HEK293 (cell line): ENCODE results near the gene ZC2HC1C.

Experiments used
- CTCF ChIA-PET: fragments of 350-600 bp; formaldehyde crosslinking; extraction: SDS; loops from one replicate; lab custom pipeline; 2021; ENCODE audit warnings: antibody characterized with exemption; lab: Yijun Ruan, JAX
- POLR2A ChIA-PET: fragments of 300-600 bp; formaldehyde crosslinking; extraction: SDS; loops from one replicate; lab custom pipeline; 2020; ENCODE audit warnings: antibody characterized with exemption, inconsistent platforms; lab: Yijun Ruan, JAX
- H3K27ac ChIP-seq: fragments of 200-500 bp; sonication (Bioruptor generic); 2 replicates; pipeline ENCODE4 v1.5.1; 2014; ENCODE audit warnings: low read depth, low read length, control low read depth, inconsistent platforms; ENCODE audit errors: extremely low read depth
- H3K36me3 ChIP-seq, 2 experiments: fragments of 200-500 bp in 1 of 2; sonication (Bioruptor generic) in 1 of 2; 1 replicate in 1 of 2; 2 replicates in 1 of 2; pipeline ENCODE4 v1.5.1; 2014 to 2017; ENCODE audit warnings: inconsistent platforms in 2 of 2, low read length in 2 of 2; ENCODE audit not compliant: control insufficient read depth in 2 of 2, insufficient read depth in 1 of 2
- H3K4me1 ChIP-seq: fragments of 200-500 bp; sonication (Bioruptor generic); 2 replicates; pipeline ENCODE4 v1.5.1; 2014; ENCODE audit warnings: mild to moderate bottlenecking, low read length, inconsistent platforms; ENCODE audit not compliant: control insufficient read depth, insufficient read depth
- H3K4me3 ChIP-seq: 2 replicates; pipeline ENCODE4 v1.5.1; 2011; ENCODE audit warnings: low read depth, mild to moderate bottlenecking, control low read depth, low read length, moderate library complexity
- H3K9me3 ChIP-seq: fragments of 200-500 bp; sonication (Bioruptor generic); 2 replicates; pipeline ENCODE4 v1.5.1; 2014; ENCODE audit warnings: low read depth, low read length, inconsistent platforms; ENCODE audit not compliant: control insufficient read depth, insufficient read depth
- BCL6B ChIP-seq: fragments of 450-650 bp; formaldehyde crosslinking; IDR thresholded peaks from 2 replicates; pipeline ENCODE4 v1.5.1; 2017; ENCODE audit warnings: missing biosample characterization, missing genetic modification characterization
- GLI2 ChIP-seq: fragments of 450-650 bp; formaldehyde crosslinking; IDR thresholded peaks from 2 replicates; pipeline ENCODE4; 2017; ENCODE audit warnings: missing biosample characterization, missing genetic modification characterization, low read depth, borderline replicate concordance
- GLI4 ChIP-seq: fragments of 450-650 bp; formaldehyde crosslinking; IDR thresholded peaks from 2 replicates; pipeline ENCODE4 v1.5.1; 2016; ENCODE audit warnings: missing biosample characterization, missing genetic modification characterization
- KLF16 ChIP-seq: fragments of 450-650 bp; formaldehyde crosslinking; IDR thresholded peaks from 2 replicates; pipeline ENCODE4 v1.5.1; 2017; ENCODE audit warnings: missing biosample characterization, missing genetic modification characterization
- KLF9 ChIP-seq: fragments of 450-650 bp; formaldehyde crosslinking; IDR thresholded peaks from 2 replicates; pipeline ENCODE4 v1.5.1; 2016; ENCODE audit warnings: missing biosample characterization, missing genetic modification characterization, low read depth
- OVOL3 ChIP-seq: fragments of 450-650 bp; formaldehyde crosslinking; IDR thresholded peaks from 2 replicates; pipeline ENCODE4 v1.5.1; 2016; ENCODE audit warnings: missing biosample characterization, missing genetic modification characterization
- PRDM10 ChIP-seq: fragments of 450-650 bp; formaldehyde crosslinking; IDR thresholded peaks from 2 replicates; pipeline ENCODE4 v1.5.1; 2016; ENCODE audit warnings: missing biosample characterization, missing genetic modification characterization
- REPIN1 ChIP-seq: fragments of 450-650 bp; formaldehyde crosslinking; IDR thresholded peaks from 2 replicates; pipeline ENCODE4 v1.5.1; 2017; ENCODE audit warnings: missing biosample characterization, missing genetic modification characterization, low read depth
- SCRT2 ChIP-seq: fragments of 450-650 bp; formaldehyde crosslinking; IDR thresholded peaks from 2 replicates; pipeline ENCODE4 v1.5.1; 2016; ENCODE audit warnings: missing biosample characterization, missing genetic modification characterization
- WT1 ChIP-seq: fragments of 450-650 bp; formaldehyde crosslinking; IDR thresholded peaks from 2 replicates; pipeline ENCODE4 v1.5.1; 2016; ENCODE audit warnings: missing biosample characterization, missing genetic modification characterization
- YY1 ChIP-seq: fragments of 450-650 bp; formaldehyde crosslinking; IDR thresholded peaks from 2 replicates; pipeline ENCODE4 v1.5.1; 2018; ENCODE audit warnings: missing biosample characterization, missing genetic modification characterization
- ZFP3 ChIP-seq: fragments of 450-650 bp; formaldehyde crosslinking; IDR thresholded peaks from 2 replicates; pipeline ENCODE4 v1.5.1; 2016; ENCODE audit warnings: low read depth, missing biosample characterization, missing genetic modification characterization
- ZIC2 ChIP-seq: fragments of 450-650 bp; formaldehyde crosslinking; IDR thresholded peaks from 2 replicates; pipeline ENCODE4 v1.5.1; 2016; ENCODE audit warnings: missing biosample characterization, missing genetic modification characterization
- ZNF112 ChIP-seq: fragments of 450-650 bp; formaldehyde crosslinking; IDR thresholded peaks from 2 replicates; pipeline ENCODE4 v1.5.0; 2017; ENCODE audit warnings: missing biosample characterization, missing genetic modification characterization
- ZNF121 ChIP-seq: fragments of 450-650 bp; formaldehyde crosslinking; IDR thresholded peaks from 2 replicates; pipeline ENCODE4 v1.5.1; 2016; ENCODE audit warnings: missing biosample characterization, missing genetic modification characterization
- ZNF146 ChIP-seq: fragments of 450-650 bp; formaldehyde crosslinking; IDR thresholded peaks from 2 replicates; pipeline ENCODE4 v1.5.1; 2016; ENCODE audit warnings: missing biosample characterization, missing genetic modification characterization
- ZNF174 ChIP-seq: fragments of 450-650 bp; formaldehyde crosslinking; IDR thresholded peaks from 2 replicates; pipeline ENCODE4 v1.5.0; 2017; ENCODE audit warnings: missing biosample characterization, mild to moderate bottlenecking, missing genetic modification characterization
- ZNF23 ChIP-seq: fragments of 450-650 bp; formaldehyde crosslinking; IDR thresholded peaks from 2 replicates; pipeline ENCODE4 v1.5.1; 2016; ENCODE audit warnings: missing biosample characterization, missing genetic modification characterization, borderline replicate concordance
- ZNF311 ChIP-seq: fragments of 450-650 bp; formaldehyde crosslinking; IDR thresholded peaks from 2 replicates; pipeline ENCODE4 v1.5.1; 2017; ENCODE audit warnings: missing biosample characterization, missing genetic modification characterization, borderline replicate concordance
- ZNF518A ChIP-seq: fragments of 450-650 bp; formaldehyde crosslinking; conservative IDR thresholded peaks from 2 replicates; pipeline ENCODE4 v1.5.1; 2016; ENCODE audit warnings: low read depth, missing biosample characterization, missing genetic modification characterization
- ZNF558 ChIP-seq: fragments of 450-650 bp; formaldehyde crosslinking; IDR thresholded peaks from 2 replicates; pipeline ENCODE4 v1.5.1; 2016; ENCODE audit warnings: missing biosample characterization, missing genetic modification characterization
- ZNF623 ChIP-seq: fragments of 450-650 bp; formaldehyde crosslinking; IDR thresholded peaks from 2 replicates; pipeline ENCODE4 v1.5.1; 2016; ENCODE audit warnings: missing biosample characterization, missing genetic modification characterization
- ZNF658 ChIP-seq: fragments of 450-650 bp; formaldehyde crosslinking; IDR thresholded peaks from 2 replicates; pipeline ENCODE4; 2016; ENCODE audit warnings: missing biosample characterization, missing genetic modification characterization
- ZNF776 ChIP-seq: fragments of 450-650 bp; formaldehyde crosslinking; IDR thresholded peaks from 2 replicates; pipeline ENCODE4 v1.5.0; 2017; ENCODE audit warnings: missing biosample characterization, missing genetic modification characterization, borderline replicate concordance
- ZNF791 ChIP-seq: fragments of 450-650 bp; formaldehyde crosslinking; IDR thresholded peaks from 2 replicates; pipeline ENCODE4 v1.5.1; 2016; ENCODE audit warnings: missing biosample characterization, missing genetic modification characterization
- ZSCAN16 ChIP-seq: fragments of 450-650 bp; formaldehyde crosslinking; IDR thresholded peaks from 2 replicates; pipeline ENCODE4 v1.5.1; 2016; ENCODE audit warnings: missing biosample characterization, missing genetic modification characterization
- ZSCAN18 ChIP-seq: fragments of 450-650 bp; formaldehyde crosslinking; IDR thresholded peaks from 2 replicates; pipeline ENCODE4 v1.5.1; 2016; ENCODE audit warnings: missing biosample characterization, missing genetic modification characterization
- ZSCAN30 ChIP-seq: fragments of 450-650 bp; IDR thresholded peaks from 2 replicates; pipeline ENCODE4 v1.5.1; 2018; ENCODE audit warnings: missing biosample characterization, mild to moderate bottlenecking, missing genetic modification characterization, moderate library complexity

The ZC2HC1C gene

GRCh38 chr14:75069121-75069810, at the start of gene ZC2HC1C:
ZC2HC1C (plus strand) TSS chr14:75069641; CDS start chr14:75070574, 933 bp downstream.
- H3K4me3 ChIP-seq = peak within 1 kb of the TSS; percentile 60
- no peaks in the 10 kb centered on the region for H3K9me3 ChIP-seq
- no peaks in the 10 kb centered on the region for H3K36me3 ChIP-seq
- POLR2A ChIA-PET = interaction anchor here (0.5 to 1.4 kb wide), 8 partner anchors 16 to 1499 kb away, joined by 3 to 5 read pairs (median 3); partner anchors contain the start of genes MLH3, NEK9, NPC2 and PGF
- peak within 1 kb of the TSS; percentile 78 for H3K27ac ChIP-seq
- CTCF ChIA-PET = interaction anchor here (0.6 to 1.5 kb wide), 4 partner anchors 19 to 638 kb away, joined by 3 to 8 read pairs (median 4); no protein-coding TSS in a partner anchor
- peaks cover 5% of the 10 kb centered on the region for H3K4me1 ChIP-seq
- 0 out of 2 replicates have a peak, but pooled peaks have one; percentile 33 for TF ChIP-seq YY1 (tag by site-specific recombination)
- no peak for TF ChIP-seq REPIN1 (tag by site-specific recombination)
- no peak for TF ChIP-seq ZFP3 (tag by site-specific recombination)
- TF ChIP-seq ZNF791 = no peak
- TF ChIP-seq ZNF658 (tag by site-specific recombination) = no peak
- no peak for TF ChIP-seq WT1 (tag by site-specific recombination)
- no peak for TF ChIP-seq ZNF174 (tag by site-specific recombination)
- TF ChIP-seq ZNF623 = no peak
- no peak for TF ChIP-seq ZNF311 (tag by site-specific recombination)
- TF ChIP-seq ZSCAN30 (tag by site-specific recombination) = peak; percentile 83
- no peak for TF ChIP-seq ZNF121 (tag by site-specific recombination)
- no peak for TF ChIP-seq GLI4 (tag by site-specific recombination)
- TF ChIP-seq BCL6B (tag by site-specific recombination) = no peak
- TF ChIP-seq PRDM10 = no peak
- TF ChIP-seq ZNF23 (tag by site-specific recombination) = no peak
- TF ChIP-seq ZNF558 (tag by site-specific recombination) = no peak
- no peak for TF ChIP-seq ZSCAN18 (tag by site-specific recombination)
- TF ChIP-seq KLF9 (tag by site-specific recombination) = no peak
- no peak for TF ChIP-seq SCRT2 (tag by site-specific recombination)
- TF ChIP-seq ZNF146 = no peak
- TF ChIP-seq ZNF112 = no peak
- no peak for TF ChIP-seq OVOL3 (tag by site-specific recombination)
- no peak for TF ChIP-seq ZNF518A (tag by site-specific recombination)
- no peak for TF ChIP-seq GLI2 (tag by site-specific recombination)
- peak; percentile 73 for TF ChIP-seq ZIC2 (tag by site-specific recombination)
- TF ChIP-seq ZNF776 (tag by site-specific recombination) = no peak
- peak; percentile 43; the same call in 1 of the 2 replicates for TF ChIP-seq KLF16 (tag by site-specific recombination)
- no peak for TF ChIP-seq ZSCAN16 (tag by site-specific recombination)
